DND-41 (cell line): ENCODE results near the gene FAM20C.

Experiments used
- ATAC-seq: fragments of 200-7000 bp; cut with Tn5 transposase; 3 replicates; pipeline ENCODE4 v1.9.1; 2021; ENCODE audit warnings: low read depth; ENCODE audit not compliant: insufficient read depth
- DNase-seq: peaks from one replicate; pipeline ENCODE4 v3.0.0-alpha.2; 2020
- H2AFZ ChIP-seq: 2 replicates; pipeline ENCODE4 v1.6.0; 2012; ENCODE audit warnings: low read depth, low read length
- H3K27ac ChIP-seq: 2 replicates; pipeline ENCODE4 v1.5.1; 2012; ENCODE audit warnings: low read length, inconsistent platforms
- H3K27me3 ChIP-seq: fragments of 200-600 bp; sonication (generic); 2 replicates; pipeline ENCODE4 v1.6.0; 2012; ENCODE audit warnings: low read length, mild to moderate bottlenecking, inconsistent platforms; ENCODE audit not compliant: insufficient read depth, poor library complexity
- H3K36me3 ChIP-seq: 2 replicates; pipeline ENCODE4 v1.5.1; 2012; ENCODE audit warnings: low read length, inconsistent platforms; ENCODE audit not compliant: insufficient read depth
- H3K4me1 ChIP-seq: 2 replicates; pipeline ENCODE4 v1.5.1; 2012; ENCODE audit warnings: mild to moderate bottlenecking, low read length; ENCODE audit not compliant: insufficient read depth
- H3K4me2 ChIP-seq: 2 replicates; pipeline ENCODE4 v1.6.0; 2012; ENCODE audit warnings: mild to moderate bottlenecking, moderate library complexity, low read length, inconsistent platforms; ENCODE audit not compliant: insufficient read depth
- H3K4me3 ChIP-seq, 2 experiments: fragments of 200-600 bp in 1 of 2; shearing (Covaris generic) in 1 of 2; 2 replicates each; pipeline ENCODE4 v1.5.1; 2012 to 2016; ENCODE audit warnings: inconsistent platforms in 2 of 2, low read length in 2 of 2, mild to moderate bottlenecking in 2 of 2, low read depth in 1 of 2, moderate library complexity in 1 of 2
- H3K79me2 ChIP-seq: 2 replicates; pipeline ENCODE4 v1.6.0; 2012; ENCODE audit warnings: low read length, inconsistent platforms; ENCODE audit not compliant: insufficient read depth
- H3K9ac ChIP-seq: 2 replicates; pipeline ENCODE4 v1.6.0; 2012; ENCODE audit warnings: low read depth, mild to moderate bottlenecking, inconsistent platforms, low read length, moderate library complexity
- H3K9me3 ChIP-seq: 2 replicates; pipeline ENCODE4 v1.5.1; 2012; ENCODE audit warnings: low read length, moderate library complexity, mild to moderate bottlenecking, inconsistent platforms; ENCODE audit not compliant: insufficient read depth, severe bottlenecking
- H4K20me1 ChIP-seq: 2 replicates; pipeline ENCODE4 v1.6.0; 2012; ENCODE audit warnings: low read length; ENCODE audit not compliant: insufficient read depth
- CTCF ChIP-seq: IDR thresholded peaks from 2 replicates; pipeline ENCODE4 v1.5.1; 2012; ENCODE audit warnings: borderline replicate concordance, low read length, moderate library complexity, mild to moderate bottlenecking; ENCODE audit not compliant: poor library complexity, severe bottlenecking; ENCODE audit errors: extremely low read depth
- EZH2 ChIP-seq: IDR thresholded peaks from 3 replicates; pipeline ENCODE4 v1.6.1; 2012; ENCODE audit warnings: borderline replicate concordance, low read depth, mild to moderate bottlenecking, moderate library complexity, low read length, inconsistent platforms; ENCODE audit not compliant: severe bottlenecking

The FAM20C gene

GRCh38 chr7:247636-248035, 55.3 kb downstream of the FAM20C start:
- Histone ChIP-seq H3K4me1 (no peaks in the 10 kb centered on the region), H4K20me1 (peaks cover 2% of the 10 kb centered on the region; the same call in 1 of the 2 replicates), H3K27me3 (no peaks in the 10 kb centered on the region), H3K4me2 (no peak overlapping the region), H3K36me3 (no peaks in the 10 kb centered on the region), H3K27ac (no peak overlapping the region), H2AFZ (no peak overlapping the region), H3K9me3 (no peaks in the 10 kb centered on the region), H3K79me2 (no peaks in the 10 kb centered on the region), H3K9ac (no peak overlapping the region), H3K4me3 (no peak overlapping the region)
- DNase-seq (no peak), ATAC-seq (no peak)
- TF ChIP-seq CTCF (no peak), EZH2 (no peak)

- H3K27me3 ChIP-seq, result no peaks in the 10 kb centered on the region
- 0 out of 2 replicates have a peak, but pooled peaks cover 2% of the 10 kb centered on the region for H4K20me1 ChIP-seq
- no peaks in the 10 kb centered on the region for H3K9me3 ChIP-seq
- H3K4me1 ChIP-seq, result no peaks in the 10 kb centered on the region
- DNase-seq (no peak), ATAC-seq (no peak)
- H3K9ac ChIP-seq, result no peak overlapping the region
- no peak overlapping the region for H3K4me2 ChIP-seq
- no peak overlapping the region for H3K4me3 ChIP-seq
- no peak overlapping the region for H3K27ac ChIP-seq
- H3K36me3 ChIP-seq, result no peaks in the 10 kb centered on the region
- no peaks in the 10 kb centered on the region for H3K79me2 ChIP-seq
- TF ChIP-seq CTCF, result no peak
- TF ChIP-seq EZH2, result no peak
- H2AFZ ChIP-seq, result no peak overlapping the region
Observed at GRCh38 chr7:248732-249435, 56.5 kb downstream of the FAM20C start.

- H3K4me3 ChIP-seq, result no peak overlapping the region
- H3K27me3 ChIP-seq, result no peaks in the 10 kb centered on the region
- no peaks in the 10 kb centered on the region for H3K9me3 ChIP-seq
- ATAC-seq, result no peak
- H4K20me1 ChIP-seq, result 0 out of 2 replicates have a peak, but pooled peaks cover 2% of the 10 kb centered on the region
- DNase-seq, result no peak
- H3K4me2 ChIP-seq, result no peak overlapping the region
- no peaks in the 10 kb centered on the region for H3K79me2 ChIP-seq
- H3K36me3 ChIP-seq, result no peaks in the 10 kb centered on the region
- no peak overlapping the region for H3K27ac ChIP-seq
- H2AFZ ChIP-seq, result no peak overlapping the region
- TF ChIP-seq EZH2 (no peak), CTCF (no peak)
- no peak overlapping the region for H3K9ac ChIP-seq
- H3K4me1 ChIP-seq, result no peaks in the 10 kb centered on the region
Observed at GRCh38 chr7:249989-250388, 57.6 kb downstream of the FAM20C start.

- DNase-seq, result no peak
- no peak for ATAC-seq
- TF ChIP-seq EZH2, result no peak
- no peak for TF ChIP-seq CTCF
- no peak overlapping the region for H3K4me3 ChIP-seq
- H3K27ac ChIP-seq, result no peak overlapping the region
- H4K20me1 ChIP-seq, result 0 out of 2 replicates have a peak, but pooled peaks cover 2% of the 10 kb centered on the region
- no peaks in the 10 kb centered on the region for H3K79me2 ChIP-seq
- no peak overlapping the region for H3K9ac ChIP-seq
- H3K4me1 ChIP-seq, result no peaks in the 10 kb centered on the region
- no peaks in the 10 kb centered on the region for H3K9me3 ChIP-seq
- H3K4me2 ChIP-seq, result no peak overlapping the region
- H3K36me3 ChIP-seq, result no peaks in the 10 kb centered on the region
- no peak overlapping the region for H2AFZ ChIP-seq
- H3K27me3 ChIP-seq, result no peaks in the 10 kb centered on the region
Observed at GRCh38 chr7:250523-250922, 58.2 kb downstream of the FAM20C start.
